ENCODE results near the gene JUND. TPM values are rescaled to one million over a fixed set of nuclear protein-coding genes. Genes with fewer than 3 reads are reported as not detected.

The JUND gene
- total RNA-seq, 1 experiment from 2014 or later = 221 TPM

GRCh38 chr19:18308051-18308947, 26.9 kb upstream of the JUND start:
- H3K9me2 ChIP-seq (ENCODE audit: insufficient read depth) = no peaks in the 10 kb centered on the region
- H3K27ac ChIP-seq (ENCODE audit: low read depth, low read length) = peak overlapping the region; percentile 42; the same call in 1 of the 2 replicates
- peaks cover 14% of the 10 kb centered on the region; the same call in 1 of the 2 replicates for H3K79me2 ChIP-seq (ENCODE audit: insufficient read depth, low read length)
- ChIA-PET CTCF (interaction anchor here (1.0 kb wide), 1 partner anchor 29 kb away, joined by 5 read pairs; no protein-coding TSS in a partner anchor), POLR2A (no interaction called here), RAD21 (ENCODE audit: low non-redundant PET in 1 of 2, low total read pairs in 2 of 2, uncharacterized antibody in 2 of 2, unreplicated experiment in 2 of 2) (no interaction called here)
- intact Hi-C loops (cut with micrococcal nuclease) = no loop called here
- no peak overlapping the region for H3K4me2 ChIP-seq (ENCODE audit: low read length)
- H3K4me3 ChIP-seq (replicated peaks in 1 of 2; ENCODE audit: low read depth in 1 of 2, low read length in 2 of 2) = no peak overlapping the region
- DNase-seq (ENCODE audit: low read depth, low spot score) = no peak
- no peaks in the 10 kb centered on the region for H3K9me3 ChIP-seq (ENCODE audit: control insufficient read depth in 1 of 2, insufficient read depth in 1 of 2, low read depth in 1 of 2, low read length in 2 of 2)
- H3K36me3 ChIP-seq (ENCODE audit: control insufficient read depth in 1 of 2, insufficient read depth in 2 of 2, low read length in 2 of 2) = peaks cover 15 to 53% of the 10 kb centered on the region in 2 experiments; a peak in 3 of 4 replicates
- TF ChIP-seq EZH2phosphoT487 (IDR thresholded peaks at IDR 0.05; ENCODE audit: borderline replicate concordance) = no peak
- TF ChIP-seq POLR2AphosphoS5 (IDR thresholded peaks at IDR 0.05; ENCODE audit: low read depth, low read length) = 0 out of 2 replicates have a peak, but pooled peaks have one; percentile 22
- peaks cover 21 to 30% of the 10 kb centered on the region in 2 experiments for H3K4me1 ChIP-seq (ENCODE audit: control insufficient read depth in 1 of 2, insufficient read depth in 2 of 2, low read length in 2 of 2)
- BruUV-seq (replicated peaks) = no TSS peak
- H4K20me1 ChIP-seq (ENCODE audit: insufficient read depth) = no peaks in the 10 kb centered on the region
- H3K9ac ChIP-seq (ENCODE audit: low read length) = no peak overlapping the region
- H3K27me3 ChIP-seq (ENCODE audit: insufficient read depth, low read length) = no peaks in the 10 kb centered on the region
- H2AFZ ChIP-seq (ENCODE audit: low read depth, low read length, poor library complexity, severe bottlenecking) = no peak overlapping the region
- no peak for ATAC-seq

- no TSS peak for BruUV-seq (replicated peaks)
- intact Hi-C loops (cut with micrococcal nuclease) = no loop called here
- ChIA-PET CTCF (no interaction called here), POLR2A (interaction anchor here (0.7 kb wide), 1 partner anchor 26 kb away, joined by 3 read pairs; the partner anchor contains the start of gene JUND), RAD21 (ENCODE audit: low non-redundant PET in 1 of 2, low total read pairs in 2 of 2, uncharacterized antibody in 2 of 2, unreplicated experiment in 2 of 2) (no interaction called here)
- Histone ChIP-seq H3K27ac (ENCODE audit: low read depth, low read length) (peak overlapping the region; percentile 27; the same call in 1 of the 2 replicates), H4K20me1 (ENCODE audit: insufficient read depth) (no peaks in the 10 kb centered on the region), H3K27me3 (ENCODE audit: insufficient read depth, low read length) (no peaks in the 10 kb centered on the region), H3K9me2 (ENCODE audit: insufficient read depth) (no peaks in the 10 kb centered on the region), H3K4me2 (ENCODE audit: low read length) (no peak overlapping the region), H2AFZ (ENCODE audit: low read depth, low read length, poor library complexity, severe bottlenecking) (no peak overlapping the region), H3K36me3 (ENCODE audit: control insufficient read depth in 1 of 2, insufficient read depth in 2 of 2, low read length in 2 of 2) (peaks cover 15 to 44% of the 10 kb centered on the region in 2 experiments; a peak in 3 of 4 replicates), H3K9me3 (ENCODE audit: control insufficient read depth in 1 of 2, insufficient read depth in 1 of 2, low read depth in 1 of 2, low read length in 2 of 2) (no peaks in the 10 kb centered on the region), H3K4me1 (ENCODE audit: control insufficient read depth in 1 of 2, insufficient read depth in 2 of 2, low read length in 2 of 2) (peaks cover 31 to 40% of the 10 kb centered on the region in 2 experiments), H3K4me3 (replicated peaks in 1 of 2; ENCODE audit: low read depth in 1 of 2, low read length in 2 of 2) (no peak overlapping the region), H3K9ac (ENCODE audit: low read length) (no peak overlapping the region), H3K79me2 (ENCODE audit: insufficient read depth, low read length) (peaks cover 4% of the 10 kb centered on the region; the same call in 1 of the 2 replicates)
- ATAC-seq = no peak
- TF ChIP-seq CEBPB (IDR thresholded peaks at IDR 0.05; ENCODE audit: low read depth) = no peak
- no peak for TF ChIP-seq POLR2A (IDR thresholded peaks at IDR 0.05; ENCODE audit: borderline replicate concordance, extremely low read depth, insufficient read depth, insufficient read length)
- no peak for TF ChIP-seq ZFX (IDR thresholded peaks at IDR 0.05)
- TF ChIP-seq REST (IDR thresholded peaks at IDR 0.05; ENCODE audit: low read depth) = no peak
- no peak for TF ChIP-seq SP1 (IDR thresholded peaks at IDR 0.05; ENCODE audit: low read depth)
- TF ChIP-seq JUND (IDR thresholded peaks at IDR 0.05) = no peak
- DNase-seq (ENCODE audit: low read depth, low spot score) = no peak
Observed at GRCh38 chr19:18307271-18307681, 25.9 kb upstream of the JUND start.

Data from HCT116 (cell line).